ENCODE results near the gene PHLDA3.

- TF ChIP-seq CTCF (IDR thresholded peaks at IDR 0.05; ENCODE audit: extremely low read depth in 1 of 2, insufficient read depth in 1 of 2, low read depth in 1 of 2, low read length in 2 of 2) (no peak), POLR2A (IDR thresholded peaks at IDR 0.05; ENCODE audit: low read depth, low read length) (no peak), FOS (IDR thresholded peaks at IDR 0.05; ENCODE audit: borderline replicate concordance, insufficient read depth, low read length) (no peak), POLR2AphosphoS5 (IDR thresholded peaks at IDR 0.05; ENCODE audit: insufficient read depth, low read depth, low read length) (no peak), EZH2 (IDR thresholded peaks at IDR 0.05; ENCODE audit: borderline replicate concordance, low read depth, low read length, severe bottlenecking) (no peak), JUN (IDR thresholded peaks at IDR 0.05; ENCODE audit: borderline replicate concordance, insufficient read depth, insufficient read length, low read depth) (no peak), GATA2 (IDR thresholded peaks at IDR 0.05; ENCODE audit: insufficient read depth, insufficient read length, low read depth, low read length) (no peak), MAX (IDR thresholded peaks at IDR 0.05; ENCODE audit: insufficient read depth, insufficient read length) (no peak)
These were observed 44.7 kb upstream of the PHLDA3 start for GRCh38 chr1:201513498-201514243.
